K562 (cell line): Measurements from ENCODE around the gene HIVEP3. TPM values are rescaled to one million over a fixed set of nuclear protein-coding genes. Genes with fewer than 3 reads are reported as not detected.
A peak's percentile ranks its signal among the peaks of the same experiment; 100 is the strongest.

Experiments used
- ATAC-seq: fragments of 200-7000 bp; cut with Tn5 transposase; 3 replicates; pipeline ENCODE4 v1.9.1; 2020; ENCODE audit warnings: moderate library complexity
- BruUV-seq: library from RNA; stranded (reverse); fragments of 400-500 nt; replicated peaks from 2 replicates; lab custom pipeline; 2021; lab: Mats Ljungman, UMichigan
- CTCF ChIA-PET: fragments of 300-600 bp; formaldehyde crosslinking; extraction: SDS; loops from one replicate; lab custom pipeline; 2021; ENCODE audit warnings: low intra/inter-chr PET ratio; lab: Yijun Ruan, JAX
- POLR2A ChIA-PET: fragments of 300-600, 350-650 bp; sonication (Branson Sonifier 250); formaldehyde crosslinking; extraction: SDS; loops from one replicate; lab custom pipeline; 2021; ENCODE audit warnings: antibody characterized with exemption, inconsistent platforms; lab: Yijun Ruan, JAX
- DNase-seq, 4 experiments: peaks; one replicate each; pipeline versions ENCODE4 v3.0.0 to v3.0.0-alpha.2; 2011 to 2018; ENCODE audit warnings: low spot score in 3 of 4, mixed read lengths in 3 of 4; ENCODE audit errors: extremely low read depth in 1 of 4
- FAIRE-seq: peaks from 2 replicates; lab custom pipeline; 2011; peaks lifted over from hg19 to GRCh38; lab: Jason Lieb, UNC
- H2AFZ ChIP-seq: 2 replicates; pipeline ENCODE4 v1.6.0; 2011; ENCODE audit warnings: low read depth, low read length, control low read depth, inconsistent platforms
- H3K27ac ChIP-seq: fragments of 200-600 bp; 3 replicates; pipeline ENCODE4 v1.8.0; 2011; ENCODE audit warnings: low read depth, mild to moderate bottlenecking, control low read depth, inconsistent platforms, low read length, moderate library complexity, mixed read lengths; ENCODE audit errors: extremely low read depth
- H3K27me3 ChIP-seq, 2 experiments: fragments of 300-600 bp in 1 of 2; 2 replicates in 1 of 2; 3 replicates in 1 of 2; pipeline versions ENCODE4 v1.6.0 to v1.8.0; 2011; ENCODE audit warnings: inconsistent platforms in 2 of 2, low read length in 2 of 2, mild to moderate bottlenecking in 1 of 2, mixed read lengths in 1 of 2, moderate library complexity in 1 of 2; ENCODE audit not compliant: control insufficient read depth in 2 of 2, insufficient read depth in 2 of 2
- H3K36me3 ChIP-seq: fragments of 300-600 bp; 3 replicates; pipeline ENCODE4 v1.8.0; 2011; ENCODE audit warnings: mild to moderate bottlenecking, low read length, inconsistent platforms; ENCODE audit not compliant: control insufficient read depth, insufficient read depth
- H3K4me1 ChIP-seq, 2 experiments: fragments of 200-600 bp in 1 of 2; replicated peaks in 1 of 2; 2 replicates in 1 of 2; 3 replicates in 1 of 2; pipeline versions ENCODE4 v1.5.1 to v1.8.0; 2011; ENCODE audit warnings: inconsistent platforms in 2 of 2, low read length in 2 of 2, mild to moderate bottlenecking in 1 of 2, mixed read lengths in 1 of 2, moderate library complexity in 1 of 2; ENCODE audit not compliant: control insufficient read depth in 2 of 2, insufficient read depth in 2 of 2
- H3K4me2 ChIP-seq: 2 replicates; pipeline ENCODE4 v1.6.1; 2011; ENCODE audit warnings: low read length, control low read depth, inconsistent platforms, mixed read lengths; ENCODE audit not compliant: insufficient read depth
- H3K4me3 ChIP-seq: fragments of 200-600 bp; sonication (generic), shearing (Covaris generic); 2 replicates; pipeline ENCODE4 v1.5.1; 2016; ENCODE audit warnings: control low read depth, inconsistent platforms
- H3K79me2 ChIP-seq: fragments of 200-600 bp; 3 replicates; pipeline ENCODE4 v1.8.0; 2011; ENCODE audit warnings: low read length, inconsistent platforms; ENCODE audit not compliant: control insufficient read depth, insufficient read depth
- H3K9ac ChIP-seq, 2 experiments: 2 replicates each; pipeline versions ENCODE4 v1.6.0 to v1.6.1; 2011; ENCODE audit warnings: low read depth in 2 of 2, low read length in 2 of 2, control low read depth in 1 of 2, inconsistent platforms in 1 of 2, mild to moderate bottlenecking in 1 of 2, mixed read lengths in 1 of 2; ENCODE audit not compliant: insufficient read depth in 1 of 2
- H3K9me1 ChIP-seq: one replicate; pipeline ENCODE4 v1.6.0; 2011; ENCODE audit warnings: inconsistent platforms, mild to moderate bottlenecking, low read length, moderate library complexity; ENCODE audit not compliant: control insufficient read depth, insufficient read depth
- H3K9me3 ChIP-seq: replicated peaks from 2 replicates; pipeline ENCODE4 v1.5.1; 2011; ENCODE audit warnings: low read depth, low read length, inconsistent platforms; ENCODE audit not compliant: control insufficient read depth, insufficient read depth
- H4K20me1 ChIP-seq: replicated peaks from 2 replicates; pipeline ENCODE4 v1.6.1; 2011; ENCODE audit warnings: low read length, inconsistent platforms, mixed read lengths; ENCODE audit not compliant: control insufficient read depth, insufficient read depth
- CTCF ChIP-seq, 3 experiments: IDR thresholded peaks in 2 of 3; conservative IDR thresholded peaks in 1 of 3; 2 replicates each; pipeline ENCODE4 v1.5.1; 2011 to 2012; ENCODE audit warnings: low read length in 3 of 3, mild to moderate bottlenecking in 3 of 3, control low read depth in 2 of 3, improper control_type of control experiment in 1 of 3, inconsistent platforms in 1 of 3, low read depth in 1 of 3, mixed read lengths in 1 of 3, moderate library complexity in 1 of 3; ENCODE audit not compliant: insufficient read depth in 2 of 3
- ELF4 ChIP-seq: fragments of 450-650 bp; formaldehyde crosslinking; IDR thresholded peaks from 2 replicates; pipeline ENCODE4 v1.4.0; 2022; ENCODE audit warnings: missing genetic modification characterization
- GABPB1 ChIP-seq: sonication (generic); formaldehyde crosslinking; IDR thresholded peaks from 2 replicates; pipeline ENCODE4 v1.8.0; 2022; ENCODE audit warnings: mild to moderate bottlenecking, missing genetic modification reagents
- WGBS: fragments of 100-300 bp; shearing (Covaris generic); methylation state at CpG from one replicate; pipeline ENCODE4 v1.1.6; 2016; ENCODE audit warnings: low coverage, mixed read lengths; ENCODE audit not compliant: insufficient coverage; ENCODE audit errors: missing lambda C conversion rate; 5-methylcytosine and 5-hydroxymethylcytosine counted together
- in situ Hi-C: fragments of 300-500 bp; cut with MboI; formaldehyde crosslinking; loops from 4 replicates; pipeline ENCODE4 v1.15.0; 2018; ENCODE audit warnings: inconsistent platforms, mixed read lengths
- intact Hi-C: fragments of 100-400 bp; cut with micrococcal nuclease; formaldehyde crosslinking; loops from 2 replicates; pipeline ENCODE4 v1.14.2; 2022
- polyA plus RNA-seq, 8 experiments: library from polyadenylated mRNA; depleted of rRNA in 4 of 8; stranded (reverse) in 5 of 8; unstranded in 3 of 8; fragments of >200 nt; fragmentation: Nextera tagmentation in 2 of 8; fragmentation: Illumina TruSeq in 1 of 8; extraction: Ambion mirVana in 2 of 8; extraction: Trizol in 1 of 8; gene quantifications; 2 replicates each; pipeline versions ENCODE4 v1.2.1 to v1.2.3, GENCODE V29; 2011 to 2014; ENCODE audit warnings: inconsistent platforms in 1 of 8, missing spikeins in 1 of 8
- total RNA-seq, 7 experiments: library from RNA; depleted of rRNA in 6 of 7; stranded (reverse); fragments of >200 nt in 6 of 7; fragmentation: Illumina TruSeq in 2 of 7; extraction: Trizol in 2 of 7; gene quantifications; 2 replicates each; pipeline versions ENCODE4 v1.2.1 to v1.2.3, GENCODE V29; 2011 to 2021; ENCODE audit warnings: low replicate concordance in 1 of 7

The HIVEP3 gene
- total and polyA plus RNA-seq, 9 of the 15 experiments (the other 6 are each of a cell fraction or from before 2014, with no cell fraction given) = 0.09 to 0.58 (median 0.34) TPM; not detected in 1

GRCh38 chr1:41657679-41658295, 260.9 kb downstream of the HIVEP3 start:
- under 1% methylated on average over 7 of the region's 7 CpGs for WGBS
- H2AFZ ChIP-seq = no peak overlapping the region
- H3K4me1 ChIP-seq = peaks cover 0 to 10% of the 10 kb centered on the region in 2 experiments; a peak in 1 of 5 replicates
- H3K79me2 ChIP-seq = no peaks in the 10 kb centered on the region
- CTCF ChIA-PET = no interaction called here
- peaks cover 25 to 43% of the 10 kb centered on the region in 2 experiments for H3K27me3 ChIP-seq
- no TSS peak for BruUV-seq
- FAIRE-seq = peak; percentile 44
- H3K9me3 ChIP-seq = no peaks in the 10 kb centered on the region
- POLR2A ChIA-PET = interaction anchor here (0.6 to 1.6 kb wide), 4 partner anchors 10 to 478 kb away, joined by 3 to 4 read pairs (median 3); no protein-coding TSS in a partner anchor
- intact Hi-C loops (no loop called here), in situ Hi-C loops (no loop called here)
- no peaks in the 10 kb centered on the region for H3K36me3 ChIP-seq
- H4K20me1 ChIP-seq = no peaks in the 10 kb centered on the region
- no peak overlapping the region for H3K4me2 ChIP-seq
- TF ChIP-seq ELF4 (CRISPR knock-in tag) (no peak), GABPB1 (CRISPR knock-in tag) (no peak), CTCF (IDR thresholded peaks at IDR 0.05 in 2 of 3, conservative IDR thresholded peaks at IDR 0.05 in 1 of 3; ENCODE audit: insufficient read depth in 2 of 3, low read depth in 1 of 3, low read length in 3 of 3) (peak in 1 of 3 experiments; percentile 1; a peak in 1 of 6 replicates)
- H3K9me1 ChIP-seq = no peaks in the 10 kb centered on the region
- ATAC-seq = no peak
- H3K4me3 ChIP-seq = no peak overlapping the region
- no peak overlapping the region for H3K27ac ChIP-seq
- no peak overlapping the region for H3K9ac ChIP-seq
- DNase-seq = no peak
